Fibroblast of skin of left quadriceps (primary cell): ENCODE results near the gene SEPTIN5.
"Not testable (repeated sequence)": the region's sequence is repeated elsewhere in the genome, so short reads cannot be mapped to it uniquely, and the experiment has no call there.

Experiments
- DNase-seq, 2 experiments: peaks; one replicate each; pipeline ENCODE4 v3.0.0-alpha.2; 2013; ENCODE audit warnings: low read depth in 2 of 2

The SEPTIN5 gene

GRCh38 chr22:19680911-19681862 lies 33.1 kb upstream of the SEPTIN5 start:
- DNase-seq, result no peak

- no peak for DNase-seq
Measured at GRCh38 chr22:19681863-19682245, 32.4 kb upstream of the SEPTIN5 start.

GRCh38 chr22:19686946-19687345 lies 27.4 kb upstream of the SEPTIN5 start:
- no peak for DNase-seq

GRCh38 chr22:19687561-19688300 lies 26.6 kb upstream of the SEPTIN5 start:
- DNase-seq, result no peak

GRCh38 chr22:19688301-19689290 lies 25.7 kb upstream of the SEPTIN5 start:
- DNase-seq, result no peak

GRCh38 chr22:19689408-19689807 lies 24.9 kb upstream of the SEPTIN5 start:
- DNase-seq, result no peak

GRCh38 chr22:19691007-19691720 lies 23.1 kb upstream of the SEPTIN5 start:
- no peak for DNase-seq

GRCh38 chr22:19691721-19692341 lies 22.5 kb upstream of the SEPTIN5 start:
- no peak for DNase-seq

GRCh38 chr22:19693581-19693980 lies 20.7 kb upstream of the SEPTIN5 start:
- no peak for DNase-seq

GRCh38 chr22:19693981-19694670 lies 20.2 kb upstream of the SEPTIN5 start:
- no peak for DNase-seq

- no peak for DNase-seq
Measured at GRCh38 chr22:19694696-19695095, 19.6 kb upstream of the SEPTIN5 start.

- DNase-seq, result no peak
Measured at GRCh38 chr22:19696504-19697276, 17.6 kb upstream of the SEPTIN5 start.

GRCh38 chr22:19697871-19698270 lies 16.4 kb upstream of the SEPTIN5 start:
- not testable (repeated sequence) for DNase-seq

GRCh38 chr22:19700790-19701419 lies 13.4 kb upstream of the SEPTIN5 start:
- DNase-seq, result no peak

- no peak for DNase-seq
Measured at GRCh38 chr22:19701420-19702145, 12.7 kb upstream of the SEPTIN5 start.

- no peak for DNase-seq
Measured at GRCh38 chr22:19703869-19704268, 10.4 kb upstream of the SEPTIN5 start.

GRCh38 chr22:19704355-19705015 lies 9.8 kb upstream of the SEPTIN5 start:
- no peak for DNase-seq
